Parathyroid adenoma (tissue), 2 donors: Measurements from ENCODE around the gene RPL38.

Experiments used
- H2AFZ ChIP-seq: fragments of 300-600 bp; sonication (generic); one replicate; pipeline ENCODE4 v1.7.0; 2017; ENCODE audit warnings: antibody characterized with exemption, mild to moderate bottlenecking
- H3K27ac ChIP-seq: fragments of 300-600 bp; sonication (generic); one replicate; pipeline ENCODE4 v1.7.0; 2017
- H3K27me3 ChIP-seq: fragments of 300-600 bp; sonication (generic); one replicate; pipeline ENCODE4 v1.7.0; 2017; ENCODE audit warnings: low read length; ENCODE audit not compliant: control insufficient read depth, insufficient read depth
- H3K36me3 ChIP-seq: fragments of 300-600 bp; sonication (generic); one replicate; pipeline ENCODE4 v1.7.0; 2017; ENCODE audit warnings: low read length; ENCODE audit not compliant: control insufficient read depth, insufficient read depth
- H3K4me1 ChIP-seq: fragments of 300-600 bp; sonication (generic); one replicate; pipeline ENCODE4 v1.7.0; 2017; ENCODE audit warnings: control low read depth
- H3K4me2 ChIP-seq: fragments of 300-600 bp; sonication (generic); one replicate; pipeline ENCODE4 v1.7.0; 2017; ENCODE audit warnings: low read length
- H3K4me3 ChIP-seq: fragments of 300-600 bp; sonication (generic); one replicate; pipeline ENCODE4 v1.7.0; 2017; ENCODE audit warnings: low read depth, low read length
- H3K79me2 ChIP-seq: fragments of 300-600 bp; sonication (generic); one replicate; pipeline ENCODE4 v1.7.0; 2017; ENCODE audit warnings: control low read depth
- H3K9ac ChIP-seq: fragments of 300-600 bp; sonication (generic); one replicate; pipeline ENCODE4 v1.7.0; 2017; ENCODE audit warnings: mild to moderate bottlenecking
- H3K9me3 ChIP-seq: fragments of 300-600 bp; sonication (generic); one replicate; pipeline ENCODE4 v1.7.0; 2017; ENCODE audit warnings: low read length; ENCODE audit not compliant: control insufficient read depth
- TF ChIP-seq, protein P1 (sequence below): fragments of 300-600 bp; sonication (generic); IDR thresholded peaks from one replicate; pipeline ENCODE4 v1.7.0; 2017; ENCODE audit warnings: antibody characterized with exemption, mild to moderate bottlenecking
- donor health status: primary hyperparathyroidism.

Gene RPL38

GRCh38 chr17:74204474-74204873 lies 996 bp downstream of the RPL38 start:
- Histone ChIP-seq H3K4me2 (peak overlapping the region; percentile 35), H3K36me3 (no peaks in the 10 kb centered on the region), H3K4me3 (peak overlapping the region; percentile 87), H3K27me3 (no peaks in the 10 kb centered on the region), H3K27ac (no peak overlapping the region), H3K79me2 (peaks cover 12% of the 10 kb centered on the region), H3K4me1 (peaks cover 10% of the 10 kb centered on the region), H2AFZ (no peak overlapping the region), H3K9me3 (no peaks in the 10 kb centered on the region), H3K9ac (no peak overlapping the region)
- TF ChIP-seq, protein P1, sequence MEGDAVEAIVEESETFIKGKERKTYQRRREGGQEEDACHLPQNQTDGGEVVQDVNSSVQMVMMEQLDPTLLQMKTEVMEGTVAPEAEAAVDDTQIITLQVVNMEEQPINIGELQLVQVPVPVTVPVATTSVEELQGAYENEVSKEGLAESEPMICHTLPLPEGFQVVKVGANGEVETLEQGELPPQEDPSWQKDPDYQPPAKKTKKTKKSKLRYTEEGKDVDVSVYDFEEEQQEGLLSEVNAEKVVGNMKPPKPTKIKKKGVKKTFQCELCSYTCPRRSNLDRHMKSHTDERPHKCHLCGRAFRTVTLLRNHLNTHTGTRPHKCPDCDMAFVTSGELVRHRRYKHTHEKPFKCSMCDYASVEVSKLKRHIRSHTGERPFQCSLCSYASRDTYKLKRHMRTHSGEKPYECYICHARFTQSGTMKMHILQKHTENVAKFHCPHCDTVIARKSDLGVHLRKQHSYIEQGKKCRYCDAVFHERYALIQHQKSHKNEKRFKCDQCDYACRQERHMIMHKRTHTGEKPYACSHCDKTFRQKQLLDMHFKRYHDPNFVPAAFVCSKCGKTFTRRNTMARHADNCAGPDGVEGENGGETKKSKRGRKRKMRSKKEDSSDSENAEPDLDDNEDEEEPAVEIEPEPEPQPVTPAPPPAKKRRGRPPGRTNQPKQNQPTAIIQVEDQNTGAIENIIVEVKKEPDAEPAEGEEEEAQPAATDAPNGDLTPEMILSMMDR: no peak

- H3K4me3 ChIP-seq: peak overlapping the region; percentile 87
- no peak overlapping the region for H3K27ac ChIP-seq
- H3K4me1 ChIP-seq: peaks cover 13% of the 10 kb centered on the region
- H3K79me2 ChIP-seq: peaks cover 12% of the 10 kb centered on the region
- no peak overlapping the region for H2AFZ ChIP-seq
- TF ChIP-seq, protein P1: no peak
- H3K9me3 ChIP-seq: no peaks in the 10 kb centered on the region
- H3K27me3 ChIP-seq: peaks cover 1% of the 10 kb centered on the region
- H3K36me3 ChIP-seq: no peaks in the 10 kb centered on the region
- H3K4me2 ChIP-seq: peak overlapping the region; percentile 35
- no peak overlapping the region for H3K9ac ChIP-seq
These were observed 1.8 kb downstream of the RPL38 start for GRCh38 chr17:74205274-74205673.

DNA sequence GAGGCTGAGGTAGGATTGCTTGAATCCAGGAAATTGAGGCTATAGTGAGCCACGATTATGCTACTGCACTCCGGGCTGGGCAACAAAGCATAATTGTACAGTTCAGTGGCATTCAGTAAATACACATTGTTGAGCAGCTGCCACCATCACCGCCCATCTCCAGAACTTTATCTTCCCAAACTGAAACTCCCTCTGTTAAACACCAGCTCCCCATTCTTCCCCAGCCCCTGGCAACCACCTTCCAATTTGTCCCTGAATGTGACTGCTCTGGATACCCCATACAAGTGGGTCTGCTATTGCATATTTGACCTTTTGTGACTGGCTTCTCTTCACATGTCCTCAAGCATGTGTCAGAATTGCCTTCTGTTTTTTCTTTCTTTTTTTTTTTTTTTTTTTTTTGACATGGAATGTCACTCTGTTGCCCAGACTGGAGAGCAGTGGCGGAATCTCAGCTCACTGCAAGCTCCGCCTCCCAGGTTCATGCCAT lies 2.9 kb downstream of the RPL38 start:
- Histone ChIP-seq H3K9ac (no peak overlapping the region), H3K9me3 (no peaks in the 10 kb centered on the region), H2AFZ (no peak overlapping the region), H3K27ac (no peak overlapping the region), H3K27me3 (peaks cover 2% of the 10 kb centered on the region), H3K4me2 (no peak overlapping the region), H3K4me3 (no peak overlapping the region), H3K79me2 (peaks cover 12% of the 10 kb centered on the region), H3K4me1 (peaks cover 18% of the 10 kb centered on the region), H3K36me3 (no peaks in the 10 kb centered on the region)
- TF ChIP-seq, protein P1: no peak

DNA sequence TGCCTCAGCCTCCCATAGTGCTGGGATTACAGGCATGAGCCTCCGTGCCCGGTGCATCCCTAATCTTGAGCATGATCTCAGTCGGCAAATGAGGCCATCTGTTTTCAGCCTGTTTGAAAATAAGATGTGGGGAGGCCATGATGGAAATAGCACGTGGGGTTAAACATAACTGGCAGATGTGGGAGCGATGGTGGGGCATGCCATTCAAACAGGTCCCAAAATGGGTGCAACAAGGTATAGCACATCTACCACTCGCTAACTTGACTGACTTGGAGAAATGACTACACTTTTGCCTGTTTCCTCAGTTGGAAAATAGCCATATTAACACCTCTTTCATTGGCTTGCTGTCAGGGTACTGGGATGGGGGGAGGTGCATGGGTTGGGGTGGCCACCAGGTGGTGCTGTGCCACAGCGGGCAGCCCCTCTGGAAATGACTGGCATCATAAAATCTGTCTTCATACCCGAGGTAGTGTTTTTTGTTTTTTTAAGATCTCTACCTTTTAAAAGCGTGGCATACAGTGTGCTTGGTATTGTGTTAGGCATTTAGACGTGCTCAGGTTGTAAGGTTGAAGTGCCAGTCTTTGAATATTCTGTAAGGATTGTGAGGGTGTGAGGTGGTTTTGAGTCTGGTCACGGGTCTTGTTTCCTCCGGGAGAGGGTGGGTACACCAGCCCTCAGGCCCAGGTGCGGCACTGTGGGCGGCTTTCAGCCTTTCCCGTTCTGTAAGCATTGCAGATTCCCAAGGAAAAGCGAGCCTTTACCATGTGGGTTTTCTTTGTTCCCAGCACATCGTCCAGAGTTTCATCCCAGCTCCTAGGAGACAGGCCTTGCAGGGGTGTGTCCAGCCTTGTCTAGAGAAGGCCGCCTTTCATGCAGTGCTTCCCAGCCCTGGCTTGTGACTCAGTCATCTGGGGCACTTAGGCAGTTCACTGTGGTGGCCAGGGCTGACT lies 7.0 kb downstream of the RPL38 start:
- no peak overlapping the region for H3K4me3 ChIP-seq
- no peaks in the 10 kb centered on the region for H3K36me3 ChIP-seq
- H3K9ac ChIP-seq: no peak overlapping the region
- H3K27me3 ChIP-seq: peaks cover 2% of the 10 kb centered on the region
- H3K9me3 ChIP-seq: no peaks in the 10 kb centered on the region
- H3K27ac ChIP-seq: no peak overlapping the region
- TF ChIP-seq, protein P1: peak; percentile 99
- H2AFZ ChIP-seq: no peak overlapping the region
- no peaks in the 10 kb centered on the region for H3K79me2 ChIP-seq
- H3K4me1 ChIP-seq: peaks cover 11% of the 10 kb centered on the region
- no peak overlapping the region for H3K4me2 ChIP-seq
